CD8-positive, alpha-beta memory T cell (primary cell): ENCODE results near the gene CXCL14. TPM values are rescaled to one million over a fixed set of nuclear protein-coding genes. Genes with fewer than 3 reads are reported as not detected.

Experiments used
- CTCF ChIA-PET: fragments of 350-600 bp; sonication (Branson Sonifier 250); formaldehyde crosslinking; loops from one replicate; lab custom pipeline; 2021; ENCODE audit warnings: antibody characterized with exemption; lab: Charles Lee
- POLR2A ChIA-PET: fragments of 350-600 bp; sonication (Branson Sonifier 250); formaldehyde crosslinking; loops from one replicate; lab custom pipeline; 2021; ENCODE audit warnings: antibody characterized with exemption; lab: Charles Lee
- DNase-seq, 5 donors: peaks; one replicate each; pipeline versions ENCODE4 v3.0.0 to v3.0.0-alpha.2; 2020 to 2022; ENCODE audit warnings: mixed read lengths in 1 of 5
- H3K27ac ChIP-seq: one replicate; pipeline ENCODE4 v1.7.0; 2013; ENCODE audit warnings: low read depth, mild to moderate bottlenecking, low read length, moderate library complexity
- H3K27me3 ChIP-seq: 2 replicates; pipeline ENCODE4 v1.7.0; 2013; ENCODE audit warnings: low read length, mild to moderate bottlenecking; ENCODE audit not compliant: insufficient read depth, poor library complexity, severe bottlenecking
- H3K36me3 ChIP-seq: 2 replicates; pipeline ENCODE4 v1.7.0; 2013; ENCODE audit warnings: mild to moderate bottlenecking, low read length, moderate library complexity; ENCODE audit not compliant: insufficient read depth
- H3K4me1 ChIP-seq: 2 replicates; pipeline ENCODE4 v1.7.0; 2013; ENCODE audit warnings: mild to moderate bottlenecking, low read length, moderate library complexity; ENCODE audit not compliant: insufficient read depth
- H3K4me3 ChIP-seq: 2 replicates; pipeline ENCODE4 v1.7.0; 2013; ENCODE audit warnings: mild to moderate bottlenecking, low read length
- H3K9me3 ChIP-seq: 2 replicates; pipeline ENCODE4 v1.7.0; 2013; ENCODE audit warnings: mild to moderate bottlenecking, low read length
- H3K27ac Mint-ChIP-seq, 8 donors: one replicate each; pipeline ENCODE4 v1.8.0; 2020 to 2021; ENCODE audit warnings: mixed read lengths in 8 of 8, mild to moderate bottlenecking in 6 of 8, inconsistent platforms in 3 of 8, moderate library complexity in 3 of 8
- H3K27me3 Mint-ChIP-seq, 2 donors: one replicate each; pipeline ENCODE4 v1.8.0; 2020 to 2021; ENCODE audit warnings: mixed read lengths in 2 of 2, mild to moderate bottlenecking in 1 of 2, moderate library complexity in 1 of 2
- H3K36me3 Mint-ChIP-seq, 3 donors: one replicate each; pipeline ENCODE4 v1.8.0; 2020 to 2021; ENCODE audit warnings: mixed read lengths in 3 of 3, inconsistent platforms in 1 of 3, mild to moderate bottlenecking in 1 of 3
- H3K4me1 Mint-ChIP-seq, 3 donors: one replicate each; pipeline ENCODE4 v1.8.0; 2020 to 2021; ENCODE audit warnings: mixed read lengths in 3 of 3, inconsistent platforms in 1 of 3, mild to moderate bottlenecking in 1 of 3
- H3K4me3 Mint-ChIP-seq, 7 donors: one replicate each; pipeline ENCODE4 v1.8.0; 2020 to 2021; ENCODE audit warnings: mixed read lengths in 7 of 7, mild to moderate bottlenecking in 6 of 7, moderate library complexity in 4 of 7, inconsistent platforms in 2 of 7
- H3K9me3 Mint-ChIP-seq, 5 donors: one replicate each; pipeline ENCODE4 v1.8.0; 2020 to 2022; ENCODE audit warnings: mixed read lengths in 5 of 5, mild to moderate bottlenecking in 3 of 5, moderate library complexity in 2 of 5, inconsistent platforms in 1 of 5
- polyA plus RNA-seq: library from polyadenylated mRNA; unstranded; fragments of 300-500 nt; fragmentation: Illumina TruSeq; gene quantifications from one replicate; pipeline ENCODE4 v1.2.3, GENCODE V29; 2021
- total RNA-seq, 2 experiments: library from RNA; stranded (reverse); gene quantifications; one replicate each; pipeline ENCODE4 v1.2.3, GENCODE V29; 2021

CXCL14 gene
- total and polyA plus RNA-seq, 3 experiments from 2014 or later: not detected

DNA sequence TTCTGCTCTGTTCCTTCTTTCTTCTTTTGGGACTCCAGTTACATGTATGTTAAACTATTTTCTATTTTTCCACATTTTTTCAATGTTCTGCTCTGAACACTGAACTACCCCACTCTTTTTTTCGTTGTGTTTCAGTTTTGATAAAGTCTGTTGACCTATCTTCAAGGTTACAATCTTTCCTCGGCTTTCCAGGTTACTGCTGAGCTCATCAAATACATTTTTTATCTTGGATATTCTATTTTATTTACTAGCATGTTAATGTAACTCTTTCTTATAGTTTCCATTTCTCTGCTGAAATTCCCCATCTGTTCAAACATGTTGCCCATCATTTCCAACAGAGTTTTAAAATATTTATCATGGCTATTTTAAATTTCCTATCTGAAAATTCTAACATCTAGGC lies 56.8 kb downstream of the CXCL14 start:
- Mint-ChIP-seq H3K4me3 (no peak overlapping the region), H3K27ac (no peak overlapping the region), H3K36me3 (no peaks in the 10 kb centered on the region), H3K27me3 (peaks cover 11 to 62% of the 10 kb centered on the region in 2 donors), H3K9me3 (peaks cover 0 to 7% (median 0%) of the 10 kb centered on the region in 5 donors), H3K4me1 (no peaks in the 10 kb centered on the region)
- no peak overlapping the region for H3K27ac ChIP-seq
- ChIA-PET POLR2A (no interaction called here), CTCF (no interaction called here)
- H3K27me3 ChIP-seq: no peaks in the 10 kb centered on the region
- no peaks in the 10 kb centered on the region for H3K9me3 ChIP-seq
- no peaks in the 10 kb centered on the region for H3K4me1 ChIP-seq
- H3K36me3 ChIP-seq: no peaks in the 10 kb centered on the region
- no peak overlapping the region for H3K4me3 ChIP-seq
- DNase-seq: no peak

Other genes with a start within 250 kb of the CXCL14 start
- 100 to 1,000 TPM; 199 to 202 TPM for gene MACROH2A1, start 179.8 kb downstream of the CXCL14 start, total RNA-seq
- gene MACROH2A1, start 179.8 kb downstream of the CXCL14 start, polyA plus RNA-seq: 112 TPM
- not detected for gene DCANP1, start 131.6 kb downstream of the CXCL14 start, total RNA-seq
- not detected for gene DCANP1, start 131.6 kb downstream of the CXCL14 start, polyA plus RNA-seq
- gene TIFAB, start 126.6 kb downstream of the CXCL14 start, total RNA-seq: not detected
- gene TIFAB, start 126.6 kb downstream of the CXCL14 start, polyA plus RNA-seq: not detected
- gene NEUROG1, start 43.0 kb downstream of the CXCL14 start, total RNA-seq: not detected
- not detected for gene NEUROG1, start 43.0 kb downstream of the CXCL14 start, polyA plus RNA-seq